SK-N-SH treated with all-trans-retinoic acid at 6 μM for 48 hours (cell line): ENCODE measurements around the gene KLRC2.

ENCODE experiments used
- GLIS3 ChIP-seq: fragments of 250-450 bp; sonication (Bioruptor Pico); IDR thresholded peaks from 2 replicates; pipeline ENCODE4 v1.5.0; 2020; ENCODE audit warnings: mild to moderate bottlenecking, moderate library complexity
- TCF4 ChIP-seq: fragments of 250-450 bp; sonication (Bioruptor Pico); IDR thresholded peaks from 2 replicates; pipeline ENCODE4 v1.8.0; 2021; ENCODE audit warnings: mild to moderate bottlenecking, moderate library complexity, borderline replicate concordance
- ZFP3 ChIP-seq: fragments of 250-450 bp; sonication (Bioruptor Pico); IDR thresholded peaks from 2 replicates; pipeline ENCODE4 v1.5.0; 2020; ENCODE audit warnings: mild to moderate bottlenecking, moderate library complexity
- ZNF8 ChIP-seq: fragments of 450-650 bp; formaldehyde crosslinking; IDR thresholded peaks from 2 replicates; pipeline ENCODE4 v1.5.0; 2020; ENCODE audit warnings: mild to moderate bottlenecking, moderate library complexity
- TF ChIP-seq, protein P1 (sequence below): fragments of 250-450 bp; sonication (Bioruptor Pico); IDR thresholded peaks from 2 replicates; pipeline ENCODE4 v1.8.0; 2020; ENCODE audit warnings: mild to moderate bottlenecking, moderate library complexity, borderline replicate concordance
- TF ChIP-seq, protein P2 (sequence below): fragments of 250-450 bp; sonication (Bioruptor Pico); IDR thresholded peaks from 2 replicates; pipeline ENCODE4 v1.8.0; 2021; ENCODE audit warnings: low read depth, mild to moderate bottlenecking, moderate library complexity, borderline replicate concordance

DNA sequence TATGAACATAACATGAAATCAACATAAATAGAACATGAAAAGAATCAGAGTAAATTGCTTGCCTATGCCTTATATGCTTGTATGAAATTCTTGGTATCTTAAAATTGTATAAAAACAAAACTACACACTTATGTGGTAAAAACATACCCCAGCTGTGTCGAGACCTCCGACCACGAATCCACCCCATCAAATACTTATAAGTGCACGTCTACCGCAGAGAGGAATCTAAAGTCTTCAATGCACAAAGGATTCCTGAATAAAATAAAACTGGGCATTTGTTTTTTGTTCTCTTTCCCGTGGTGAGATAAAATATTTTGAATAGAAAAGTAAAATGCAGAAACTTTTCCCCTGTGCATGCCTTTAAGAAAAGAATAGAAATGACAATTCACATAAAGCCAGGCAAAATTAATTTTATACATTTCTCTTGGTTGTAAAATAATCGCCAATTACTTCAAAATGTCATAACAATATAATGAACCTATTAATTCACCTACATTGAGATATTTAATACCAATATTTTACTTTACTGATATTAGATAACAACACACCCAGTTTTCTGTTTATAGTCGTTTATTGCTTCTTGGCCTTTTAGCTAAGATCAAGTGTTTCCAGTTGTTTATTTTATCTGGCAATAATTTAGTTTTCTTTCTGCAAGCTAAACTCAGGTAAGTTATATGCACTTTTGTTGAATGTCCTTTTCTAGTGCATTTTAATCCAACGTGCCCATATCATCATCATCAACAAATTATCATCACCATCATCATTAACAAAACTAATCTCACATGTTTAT lies 47.0 kb downstream of the KLRC2 start:
- no peak for TF ChIP-seq TCF4 (CRISPR knock-in tag)
- no peak for TF ChIP-seq ZNF8 (CRISPR knock-in tag)
- no peak for TF ChIP-seq GLIS3
- TF ChIP-seq, protein P1, sequence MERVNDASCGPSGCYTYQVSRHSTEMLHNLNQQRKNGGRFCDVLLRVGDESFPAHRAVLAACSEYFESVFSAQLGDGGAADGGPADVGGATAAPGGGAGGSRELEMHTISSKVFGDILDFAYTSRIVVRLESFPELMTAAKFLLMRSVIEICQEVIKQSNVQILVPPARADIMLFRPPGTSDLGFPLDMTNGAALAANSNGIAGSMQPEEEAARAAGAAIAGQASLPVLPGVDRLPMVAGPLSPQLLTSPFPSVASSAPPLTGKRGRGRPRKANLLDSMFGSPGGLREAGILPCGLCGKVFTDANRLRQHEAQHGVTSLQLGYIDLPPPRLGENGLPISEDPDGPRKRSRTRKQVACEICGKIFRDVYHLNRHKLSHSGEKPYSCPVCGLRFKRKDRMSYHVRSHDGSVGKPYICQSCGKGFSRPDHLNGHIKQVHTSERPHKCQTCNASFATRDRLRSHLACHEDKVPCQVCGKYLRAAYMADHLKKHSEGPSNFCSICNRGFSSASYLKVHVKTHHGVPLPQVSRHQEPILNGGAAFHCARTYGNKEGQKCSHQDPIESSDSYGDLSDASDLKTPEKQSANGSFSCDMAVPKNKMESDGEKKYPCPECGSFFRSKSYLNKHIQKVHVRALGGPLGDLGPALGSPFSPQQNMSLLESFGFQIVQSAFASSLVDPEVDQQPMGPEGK, result no peak
- no peak for TF ChIP-seq ZFP3
- TF ChIP-seq, protein P2, sequence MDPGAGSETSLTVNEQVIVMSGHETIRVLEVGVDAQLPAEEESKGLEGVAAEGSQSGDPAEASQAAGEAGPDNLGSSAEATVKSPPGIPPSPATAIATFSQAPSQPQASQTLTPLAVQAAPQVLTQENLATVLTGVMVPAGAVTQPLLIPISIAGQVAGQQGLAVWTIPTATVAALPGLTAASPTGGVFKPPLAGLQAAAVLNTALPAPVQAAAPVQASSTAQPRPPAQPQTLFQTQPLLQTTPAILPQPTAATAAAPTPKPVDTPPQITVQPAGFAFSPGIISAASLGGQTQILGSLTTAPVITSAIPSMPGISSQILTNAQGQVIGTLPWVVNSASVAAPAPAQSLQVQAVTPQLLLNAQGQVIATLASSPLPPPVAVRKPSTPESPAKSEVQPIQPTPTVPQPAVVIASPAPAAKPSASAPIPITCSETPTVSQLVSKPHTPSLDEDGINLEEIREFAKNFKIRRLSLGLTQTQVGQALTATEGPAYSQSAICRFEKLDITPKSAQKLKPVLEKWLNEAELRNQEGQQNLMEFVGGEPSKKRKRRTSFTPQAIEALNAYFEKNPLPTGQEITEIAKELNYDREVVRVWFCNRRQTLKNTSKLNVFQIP (CRISPR knock-in tag), result no peak
